SK-N-SH (cell line): ENCODE results near the gene MRPL12.

Experiments
- EP300 ChIP-seq, 2 experiments: IDR thresholded peaks; 2 replicates each; pipeline versions ENCODE4 v1.4.0 to v1.6.1; 2012; ENCODE audit warnings: borderline replicate concordance in 1 of 2, low read depth in 1 of 2, low read length in 1 of 2
- EZH2phosphoT487 ChIP-seq: fragments of 200-600 bp; sonication (generic); IDR thresholded peaks from 2 replicates; pipeline ENCODE4 v1.6.1; 2017; ENCODE audit warnings: low read depth, mixed run types, mild to moderate bottlenecking, antibody characterized with exemption, moderate library complexity, borderline replicate concordance
- FOXJ3 ChIP-seq: sonication (generic); formaldehyde crosslinking; IDR thresholded peaks from 2 replicates; pipeline ENCODE4 v1.5.1; 2020; ENCODE audit warnings: mild to moderate bottlenecking, missing genetic modification reagents
- MXI1 ChIP-seq: IDR thresholded peaks from 2 replicates; pipeline ENCODE4 v1.6.1; 2012; ENCODE audit warnings: mild to moderate bottlenecking, low read depth, low read length, improper control_type of control experiment
- POLR2AphosphoS5 ChIP-seq: IDR thresholded peaks from 2 replicates; pipeline ENCODE4 v1.6.1; 2012; ENCODE audit warnings: low read depth, low read length
- RAD21 ChIP-seq: IDR thresholded peaks from 2 replicates; pipeline ENCODE4 v1.6.1; 2012; ENCODE audit warnings: mild to moderate bottlenecking, low read length
- RCOR1 ChIP-seq: fragments of 150-350 bp; IDR thresholded peaks from 2 replicates; pipeline ENCODE4 v1.6.1; 2017; ENCODE audit warnings: antibody characterized with exemption, low read length
- TF ChIP-seq, protein P1 (sequence below): fragments of 200-600 bp; sonication (generic); IDR thresholded peaks from 2 replicates; pipeline ENCODE4 v1.6.1; 2017; ENCODE audit warnings: antibody characterized with exemption, mild to moderate bottlenecking, moderate library complexity
- TF ChIP-seq, protein P2 (sequence below): IDR thresholded peaks from 2 replicates; pipeline ENCODE4; 2012

DNA sequence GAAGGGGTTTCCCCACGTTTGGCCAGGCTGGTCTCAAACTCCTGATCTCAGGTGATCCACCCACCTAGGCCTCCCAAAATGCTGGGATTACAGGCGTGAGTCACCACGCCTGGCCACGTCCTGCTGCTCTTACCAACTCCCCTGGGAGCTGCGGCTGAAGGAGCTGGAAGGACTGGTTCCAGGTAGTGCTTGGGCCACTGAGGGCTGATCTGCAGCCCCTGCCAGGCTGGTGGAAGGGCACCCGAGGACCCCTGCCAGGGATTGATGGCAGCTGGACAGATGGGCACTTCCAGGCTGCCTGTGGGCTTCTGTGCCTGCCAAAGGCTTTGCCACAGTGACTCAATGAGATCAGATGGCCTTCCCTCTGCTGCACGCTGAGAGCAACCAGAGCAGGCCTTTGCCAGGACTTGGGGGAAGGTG, 39.1 kb upstream of the MRPL12 start:
- TF ChIP-seq EZH2phosphoT487 (no peak), RAD21 (no peak), MXI1 (no peak), RCOR1 (no peak), EP300 (IDR thresholded peaks at IDR 0.05; ENCODE audit: borderline replicate concordance in 1 of 2, low read depth in 1 of 2, low read length in 1 of 2) (no peak), POLR2AphosphoS5 (no peak), FOXJ3 (CRISPR knock-in tag) (no peak)
- TF ChIP-seq, protein P1, sequence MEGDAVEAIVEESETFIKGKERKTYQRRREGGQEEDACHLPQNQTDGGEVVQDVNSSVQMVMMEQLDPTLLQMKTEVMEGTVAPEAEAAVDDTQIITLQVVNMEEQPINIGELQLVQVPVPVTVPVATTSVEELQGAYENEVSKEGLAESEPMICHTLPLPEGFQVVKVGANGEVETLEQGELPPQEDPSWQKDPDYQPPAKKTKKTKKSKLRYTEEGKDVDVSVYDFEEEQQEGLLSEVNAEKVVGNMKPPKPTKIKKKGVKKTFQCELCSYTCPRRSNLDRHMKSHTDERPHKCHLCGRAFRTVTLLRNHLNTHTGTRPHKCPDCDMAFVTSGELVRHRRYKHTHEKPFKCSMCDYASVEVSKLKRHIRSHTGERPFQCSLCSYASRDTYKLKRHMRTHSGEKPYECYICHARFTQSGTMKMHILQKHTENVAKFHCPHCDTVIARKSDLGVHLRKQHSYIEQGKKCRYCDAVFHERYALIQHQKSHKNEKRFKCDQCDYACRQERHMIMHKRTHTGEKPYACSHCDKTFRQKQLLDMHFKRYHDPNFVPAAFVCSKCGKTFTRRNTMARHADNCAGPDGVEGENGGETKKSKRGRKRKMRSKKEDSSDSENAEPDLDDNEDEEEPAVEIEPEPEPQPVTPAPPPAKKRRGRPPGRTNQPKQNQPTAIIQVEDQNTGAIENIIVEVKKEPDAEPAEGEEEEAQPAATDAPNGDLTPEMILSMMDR, result no peak
- TF ChIP-seq, protein P2, sequence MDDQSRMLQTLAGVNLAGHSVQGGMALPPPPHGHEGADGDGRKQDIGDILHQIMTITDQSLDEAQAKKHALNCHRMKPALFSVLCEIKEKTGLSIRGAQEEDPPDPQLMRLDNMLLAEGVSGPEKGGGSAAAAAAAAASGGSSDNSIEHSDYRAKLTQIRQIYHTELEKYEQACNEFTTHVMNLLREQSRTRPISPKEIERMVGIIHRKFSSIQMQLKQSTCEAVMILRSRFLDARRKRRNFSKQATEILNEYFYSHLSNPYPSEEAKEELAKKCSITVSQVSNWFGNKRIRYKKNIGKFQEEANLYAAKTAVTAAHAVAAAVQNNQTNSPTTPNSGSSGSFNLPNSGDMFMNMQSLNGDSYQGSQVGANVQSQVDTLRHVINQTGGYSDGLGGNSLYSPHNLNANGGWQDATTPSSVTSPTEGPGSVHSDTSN, result no peak
